ENCODE results near the gene RAB30. TPM values are rescaled to one million over a fixed set of nuclear protein-coding genes. Genes with fewer than 3 reads are reported as not detected.

The RAB30 gene
- total RNA-seq, 1 experiment from 2014 or later, result 6.2 TPM

DNA sequence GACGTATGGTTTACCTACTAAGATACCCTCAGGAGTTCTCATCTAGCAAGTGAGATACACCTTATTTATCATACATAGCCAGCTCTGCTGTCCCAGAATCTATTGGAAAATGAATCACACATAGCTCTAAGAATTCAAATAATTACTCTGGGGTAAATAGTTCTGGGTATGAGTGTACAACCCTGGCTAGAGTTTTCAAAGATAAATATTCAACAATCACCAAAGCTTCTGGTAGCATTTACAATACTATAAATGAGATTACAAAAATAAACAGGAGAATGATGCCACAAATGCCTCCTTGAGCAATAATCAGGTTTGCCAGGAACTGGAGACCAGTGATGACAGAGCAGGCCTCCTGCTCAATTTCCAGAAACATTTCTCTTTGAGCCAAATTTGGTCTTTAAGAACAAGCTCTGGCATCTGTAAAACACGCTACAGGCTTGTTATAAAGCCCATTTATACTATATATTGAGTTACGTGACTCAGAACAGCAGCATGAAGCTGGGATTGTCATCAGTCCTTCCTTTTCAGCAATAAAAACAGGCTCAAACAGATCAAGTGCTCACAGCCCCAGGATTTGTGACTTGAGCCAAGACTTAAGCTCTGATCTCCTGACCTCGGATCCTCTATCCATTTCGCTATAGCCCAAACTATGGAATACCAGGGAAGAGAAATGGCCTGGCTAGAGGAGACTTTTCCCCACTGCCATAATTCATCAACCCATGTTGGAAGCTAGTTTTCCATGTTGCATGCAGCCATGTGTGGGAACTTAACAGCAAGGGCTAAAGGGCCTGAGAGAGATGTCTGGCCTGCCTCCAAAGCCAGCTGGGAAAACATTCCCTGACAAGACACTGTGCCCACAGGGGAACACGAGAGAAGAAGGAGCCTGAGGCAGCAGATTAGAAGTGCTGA is 19.7 kb downstream of the RAB30 start:
- TF ChIP-seq ZNF232 (CRISPR knock-in tag; IDR thresholded peaks at IDR 0.05), result no peak
- no peak for TF ChIP-seq NR3C1 (CRISPR knock-in tag; conservative IDR thresholded peaks at IDR 0.05; ENCODE audit: low read depth)
- TF ChIP-seq, protein P1, sequence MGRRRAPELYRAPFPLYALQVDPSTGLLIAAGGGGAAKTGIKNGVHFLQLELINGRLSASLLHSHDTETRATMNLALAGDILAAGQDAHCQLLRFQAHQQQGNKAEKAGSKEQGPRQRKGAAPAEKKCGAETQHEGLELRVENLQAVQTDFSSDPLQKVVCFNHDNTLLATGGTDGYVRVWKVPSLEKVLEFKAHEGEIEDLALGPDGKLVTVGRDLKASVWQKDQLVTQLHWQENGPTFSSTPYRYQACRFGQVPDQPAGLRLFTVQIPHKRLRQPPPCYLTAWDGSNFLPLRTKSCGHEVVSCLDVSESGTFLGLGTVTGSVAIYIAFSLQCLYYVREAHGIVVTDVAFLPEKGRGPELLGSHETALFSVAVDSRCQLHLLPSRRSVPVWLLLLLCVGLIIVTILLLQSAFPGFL (CRISPR knock-in tag; IDR thresholded peaks at IDR 0.05; ENCODE audit: borderline replicate concordance), result no peak
- no peak for TF ChIP-seq ZNF532 (CRISPR knock-in tag; IDR thresholded peaks at IDR 0.05; ENCODE audit: borderline replicate concordance)
- TF ChIP-seq FOXJ3 (CRISPR knock-in tag; IDR thresholded peaks at IDR 0.05; ENCODE audit: borderline replicate concordance), result no peak
- TF ChIP-seq NFYB (CRISPR knock-in tag; conservative IDR thresholded peaks at IDR 0.05; ENCODE audit: low read depth), result no peak
- TF ChIP-seq CBFB (CRISPR knock-in tag; IDR thresholded peaks at IDR 0.05; ENCODE audit: low read depth), result no peak
- TF ChIP-seq TCF7 (CRISPR knock-in tag; IDR thresholded peaks at IDR 0.05; ENCODE audit: low read depth), result no peak
- TF ChIP-seq ZNF263 (CRISPR knock-in tag; IDR thresholded peaks at IDR 0.05; ENCODE audit: low read depth), result no peak
- no peak for TF ChIP-seq GABPB1 (CRISPR knock-in tag; IDR thresholded peaks at IDR 0.05)
- TF ChIP-seq, protein P2, sequence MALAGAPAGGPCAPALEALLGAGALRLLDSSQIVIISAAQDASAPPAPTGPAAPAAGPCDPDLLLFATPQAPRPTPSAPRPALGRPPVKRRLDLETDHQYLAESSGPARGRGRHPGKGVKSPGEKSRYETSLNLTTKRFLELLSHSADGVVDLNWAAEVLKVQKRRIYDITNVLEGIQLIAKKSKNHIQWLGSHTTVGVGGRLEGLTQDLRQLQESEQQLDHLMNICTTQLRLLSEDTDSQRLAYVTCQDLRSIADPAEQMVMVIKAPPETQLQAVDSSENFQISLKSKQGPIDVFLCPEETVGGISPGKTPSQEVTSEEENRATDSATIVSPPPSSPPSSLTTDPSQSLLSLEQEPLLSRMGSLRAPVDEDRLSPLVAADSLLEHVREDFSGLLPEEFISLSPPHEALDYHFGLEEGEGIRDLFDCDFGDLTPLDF (CRISPR knock-in tag; IDR thresholded peaks at IDR 0.05), result no peak
- no peak for DNase-seq (ENCODE audit: low spot score)
- Mint-ChIP-seq H3K9me3 (peaks cover 5% of the 10 kb centered on the region; the same call in 1 of the 2 replicates), H3K4me3 (no peak overlapping the region), H3K27me3 (ENCODE audit: low read depth) (no peaks in the 10 kb centered on the region), H3K36me3 (no peaks in the 10 kb centered on the region), H3K27ac (no peak overlapping the region), H3K4me1 (peaks cover 3% of the 10 kb centered on the region; the same call in 1 of the 2 replicates)
- no peak for ATAC-seq
- CTCF ChIA-PET, result interaction anchor here (1.5 kb wide), 1 partner anchor 11 kb away, joined by 3 read pairs; no protein-coding TSS in a partner anchor
- POLR2A ChIA-PET, result no interaction called here

- ATAC-seq (no peak), DNase-seq (ENCODE audit: low spot score) (no peak)
- peaks cover 21% of the 10 kb centered on the region for H3K4me1 Mint-ChIP-seq
- CTCF ChIA-PET, result interaction anchor here (2.0 kb wide), 1 partner anchor 180 kb away, joined by 6 read pairs; no protein-coding TSS in a partner anchor
- POLR2A ChIA-PET, result no interaction called here
- H3K27me3 Mint-ChIP-seq (ENCODE audit: low read depth), result no peaks in the 10 kb centered on the region; the same call in 1 of the 2 replicates
- no peak overlapping the region for H3K4me3 Mint-ChIP-seq
- H3K9me3 Mint-ChIP-seq, result peaks cover 5% of the 10 kb centered on the region; the same call in 1 of the 2 replicates
- no peaks in the 10 kb centered on the region for H3K36me3 Mint-ChIP-seq
- no peak overlapping the region; the same call in 1 of the 2 replicates for H3K27ac Mint-ChIP-seq
- TF ChIP-seq ZNF232 (CRISPR knock-in tag; IDR thresholded peaks at IDR 0.05) (no peak), MLX (CRISPR knock-in tag; IDR thresholded peaks at IDR 0.05) (no peak), ATF6 (CRISPR knock-in tag; IDR thresholded peaks at IDR 0.05) (no peak), SMAD4 (CRISPR knock-in tag; IDR thresholded peaks at IDR 0.05) (no peak), ZBTB21 (CRISPR knock-in tag; IDR thresholded peaks at IDR 0.05; ENCODE audit: borderline replicate concordance) (no peak), USF1 (CRISPR knock-in tag; IDR thresholded peaks at IDR 0.05) (no peak), HMGXB4 (CRISPR knock-in tag; IDR thresholded peaks at IDR 0.05) (no peak), JUN (CRISPR knock-in tag; IDR thresholded peaks at IDR 0.05) (no peak)
These were observed 24.0 kb downstream of the RAB30 start for GRCh38 chr11:83047515-83048225.

All from WTC11 (cell line).